GM20431 (cell line): Measurements from ENCODE around the gene CLEC11A.

Experiments
- in situ Hi-C: fragments of 300-500 bp; cut with MseI, MboI; formaldehyde crosslinking; loops from one replicate; pipeline ENCODE4 v1.15.0; 2020; ENCODE audit warnings: low sequenced_read_pairs; ENCODE audit not compliant: unreplicated experiment

The CLEC11A gene, protein sequence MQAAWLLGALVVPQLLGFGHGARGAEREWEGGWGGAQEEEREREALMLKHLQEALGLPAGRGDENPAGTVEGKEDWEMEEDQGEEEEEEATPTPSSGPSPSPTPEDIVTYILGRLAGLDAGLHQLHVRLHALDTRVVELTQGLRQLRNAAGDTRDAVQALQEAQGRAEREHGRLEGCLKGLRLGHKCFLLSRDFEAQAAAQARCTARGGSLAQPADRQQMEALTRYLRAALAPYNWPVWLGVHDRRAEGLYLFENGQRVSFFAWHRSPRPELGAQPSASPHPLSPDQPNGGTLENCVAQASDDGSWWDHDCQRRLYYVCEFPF

DNA sequence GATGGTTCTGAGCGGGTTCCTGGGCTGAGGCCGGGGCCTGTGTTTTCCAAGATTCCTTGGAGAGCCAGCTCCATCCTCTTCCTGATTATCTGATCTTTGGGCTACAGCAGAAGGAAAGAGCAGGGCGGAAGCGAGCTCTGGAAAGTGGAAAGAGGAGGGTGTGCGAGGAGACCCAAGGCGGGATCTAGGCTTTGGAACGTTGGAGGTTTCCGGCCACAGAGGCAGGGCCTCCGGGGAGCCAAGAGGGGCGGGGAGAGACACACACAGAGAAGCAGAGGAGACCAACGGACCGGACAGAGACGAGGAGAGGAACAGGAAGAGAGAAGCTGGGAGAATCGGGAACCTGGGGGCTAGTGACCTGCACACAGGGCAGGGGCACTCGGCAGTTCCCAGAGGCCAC lies at the start of gene CLEC11A:
Gene CLEC11A (plus strand): TSS at position 296 of the 400 bp plus-strand sequence. CDS start 162 bp downstream, outside the sequence.
- in situ Hi-C loops = no loop called here

DNA sequence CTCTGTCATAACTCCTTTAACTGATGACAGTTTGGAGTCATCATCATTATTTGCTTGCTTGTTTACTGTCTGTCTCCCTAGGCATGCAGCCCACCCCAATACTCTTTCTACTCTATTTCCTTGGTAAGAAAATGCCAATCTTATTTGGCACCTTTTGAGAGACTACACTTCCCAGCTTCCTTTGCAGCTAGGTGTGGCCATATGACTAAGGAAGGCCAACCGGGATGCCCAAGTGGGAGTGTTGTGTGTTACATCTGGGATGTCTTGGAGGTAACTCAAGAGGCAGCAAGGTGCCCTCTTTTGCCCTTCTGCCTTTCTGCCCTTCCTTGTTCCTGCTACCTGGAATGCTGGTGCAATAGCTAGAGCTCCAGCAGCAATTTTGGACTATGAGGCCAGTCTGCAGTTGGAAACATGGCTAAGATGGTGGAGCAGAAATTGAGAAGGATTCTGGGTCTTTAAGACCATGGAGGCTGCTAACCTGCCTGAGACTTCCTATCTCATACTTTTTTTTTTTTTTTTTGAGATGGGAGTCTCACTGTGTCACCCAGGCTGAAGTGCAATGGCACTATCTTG lies 46.5 kb upstream of the CLEC11A start:
- in situ Hi-C loops = no loop called here

DNA sequence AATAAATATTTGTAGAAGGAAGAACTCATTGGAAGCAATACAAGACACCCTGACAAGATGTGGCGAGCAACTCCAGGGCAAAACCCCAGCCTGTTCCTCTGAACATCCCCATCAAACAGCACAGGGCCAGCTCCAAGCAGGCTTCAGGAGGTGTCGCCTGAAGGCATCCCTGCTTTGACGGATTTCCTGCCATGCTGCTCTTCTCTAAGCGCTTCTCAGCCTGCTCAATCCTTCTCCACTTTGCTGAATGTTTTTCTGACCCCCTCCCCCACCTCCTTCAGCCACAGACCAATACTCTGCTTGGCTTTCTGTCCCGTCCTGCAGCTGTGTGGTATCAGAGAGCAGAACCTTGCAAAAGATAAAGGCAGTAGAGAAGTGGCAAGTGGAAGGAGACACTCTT lies 45.5 kb upstream of the CLEC11A start:
- in situ Hi-C loops = no loop called here

DNA sequence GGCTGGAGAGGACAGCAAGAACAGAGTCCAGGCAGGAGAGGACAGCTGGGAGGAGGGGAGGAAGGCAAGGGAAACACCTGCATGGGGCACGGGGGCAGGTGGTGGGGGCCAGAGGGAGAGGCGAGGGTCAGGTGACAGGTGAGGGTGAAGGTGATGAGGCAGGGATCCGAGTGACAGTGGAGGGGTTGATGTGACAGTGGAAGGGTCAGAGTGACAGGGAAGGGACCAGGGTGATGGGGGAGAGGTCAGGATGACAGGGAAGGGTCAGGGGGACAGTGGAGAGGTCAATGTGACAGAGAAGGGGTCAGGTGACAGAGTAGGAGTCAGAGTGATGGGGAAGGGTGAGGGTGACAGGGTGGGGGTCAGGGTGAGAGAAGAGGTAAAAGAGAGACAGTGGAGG lies 44.8 kb upstream of the CLEC11A start:
- in situ Hi-C loops = no loop called here

DNA sequence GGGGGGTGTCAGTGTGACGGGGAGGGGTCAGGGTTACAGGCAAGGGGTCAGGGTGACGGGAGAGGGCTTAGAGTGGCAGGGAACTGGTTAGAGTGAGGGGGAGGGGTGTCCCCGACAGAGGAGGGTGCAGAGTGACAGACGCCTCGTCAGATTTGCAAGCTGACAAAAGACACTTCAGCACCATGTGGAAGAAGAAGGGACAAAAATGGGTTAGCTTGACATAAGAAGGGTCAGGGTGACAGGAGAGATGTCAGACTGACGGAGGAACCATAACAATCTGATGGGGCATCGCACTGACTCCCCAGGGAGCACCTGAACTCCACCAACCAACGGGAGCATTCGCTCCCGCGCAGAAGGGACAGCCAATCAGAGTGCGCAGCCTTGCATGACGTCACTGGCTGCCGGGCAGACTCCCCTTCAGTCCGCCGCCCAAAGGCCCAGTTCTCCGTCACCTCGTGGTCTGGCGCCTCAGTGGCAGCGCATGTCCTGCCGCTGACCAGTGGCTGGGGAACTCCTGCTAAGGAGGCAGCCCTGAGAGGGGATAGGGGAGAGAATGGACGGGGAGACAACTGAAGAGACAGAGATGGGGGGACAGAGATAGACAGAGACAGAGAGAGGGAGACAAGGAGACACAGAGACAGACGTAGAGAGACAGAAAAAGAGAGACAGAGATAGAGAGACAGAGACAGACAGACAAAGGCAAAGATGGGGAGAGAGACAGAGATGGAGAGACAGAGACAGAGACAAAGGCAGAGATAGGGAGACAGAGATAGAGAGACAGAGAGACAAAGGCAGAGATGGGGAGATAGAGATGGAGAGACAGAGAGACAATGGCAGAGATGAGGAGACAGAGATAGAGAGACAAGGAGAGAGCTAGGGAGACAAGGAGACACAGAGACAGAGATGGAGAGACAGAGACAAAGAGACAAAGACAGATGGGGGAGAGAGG lies 43.7 kb upstream of the CLEC11A start:
- in situ Hi-C loops = no loop called here

DNA sequence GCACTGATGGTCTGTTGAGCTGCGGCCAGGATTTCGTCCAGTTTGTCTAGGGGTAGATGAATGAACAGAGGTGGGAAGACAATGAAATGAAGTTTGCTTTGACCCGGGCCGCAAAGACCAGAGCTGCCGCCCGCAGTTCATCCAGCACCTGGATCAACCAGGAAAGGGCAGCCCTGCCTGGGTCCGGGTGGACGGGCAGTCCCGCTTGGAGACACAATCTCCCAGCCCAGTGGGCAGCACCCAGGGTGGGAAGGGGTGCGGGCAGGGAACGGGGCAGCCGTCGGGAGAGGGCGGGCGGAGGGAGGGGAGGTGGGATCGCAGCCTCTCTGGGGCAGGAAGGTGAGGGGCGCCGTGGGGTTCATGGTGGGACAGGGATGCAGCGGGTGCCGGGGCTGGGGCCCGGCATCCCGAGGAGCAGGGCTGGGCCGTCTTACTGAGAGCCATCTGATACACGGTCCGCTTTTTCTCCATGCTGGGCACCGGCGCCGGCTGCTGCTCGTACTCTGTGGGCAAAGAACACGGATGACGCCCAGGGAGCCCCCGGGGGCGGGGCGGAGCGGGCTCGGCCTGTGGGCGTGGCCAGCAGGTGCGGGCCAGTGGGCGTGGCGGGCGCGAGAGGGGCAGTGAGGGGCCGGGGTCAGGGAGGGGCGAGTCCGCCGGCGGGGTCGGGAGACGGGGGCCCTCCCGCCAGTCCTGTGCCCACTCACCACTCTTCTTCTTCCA lies 36.7 kb upstream of the CLEC11A start:
- in situ Hi-C loops = no loop called here

DNA sequence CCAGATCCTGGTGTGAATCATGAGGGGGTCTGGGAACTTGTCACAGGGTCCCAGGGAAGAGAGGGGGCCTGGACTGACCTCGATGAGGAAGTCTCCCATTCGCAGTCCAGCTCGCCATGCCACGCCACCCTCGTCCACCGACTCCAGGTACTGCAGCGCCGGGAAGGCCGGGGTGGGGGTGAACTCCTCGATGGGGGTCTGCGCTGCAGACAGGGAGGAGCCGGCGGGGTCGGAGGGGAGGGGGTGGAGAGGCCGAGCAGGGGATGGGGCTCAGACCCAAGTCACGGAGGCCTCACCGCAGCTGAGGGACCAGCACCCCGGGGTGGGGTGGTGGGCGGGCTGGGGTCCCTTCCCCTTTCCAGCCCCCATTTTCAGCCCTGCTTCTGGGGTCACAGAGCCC lies 34.4 kb upstream of the CLEC11A start:
- in situ Hi-C loops = no loop called here

DNA sequence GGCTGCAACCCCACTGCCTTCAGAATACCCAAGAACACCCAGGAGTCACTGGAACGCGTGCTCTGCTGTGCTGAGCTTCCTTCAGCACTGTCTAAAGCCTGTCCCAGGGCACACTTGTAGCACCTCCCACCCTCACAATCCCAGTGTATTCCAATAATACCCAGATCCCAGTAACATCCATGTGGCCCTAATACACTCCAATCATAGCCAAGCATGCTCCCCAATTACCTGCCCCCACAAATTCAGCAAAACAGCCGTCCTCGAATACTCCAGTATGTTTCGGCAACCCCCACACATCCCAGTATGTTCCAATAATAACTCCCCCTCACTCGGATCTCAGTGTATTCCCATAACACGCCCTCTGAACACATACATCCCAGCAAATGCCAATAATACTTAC lies 32.7 kb upstream of the CLEC11A start:
- in situ Hi-C loops = no loop called here

DNA sequence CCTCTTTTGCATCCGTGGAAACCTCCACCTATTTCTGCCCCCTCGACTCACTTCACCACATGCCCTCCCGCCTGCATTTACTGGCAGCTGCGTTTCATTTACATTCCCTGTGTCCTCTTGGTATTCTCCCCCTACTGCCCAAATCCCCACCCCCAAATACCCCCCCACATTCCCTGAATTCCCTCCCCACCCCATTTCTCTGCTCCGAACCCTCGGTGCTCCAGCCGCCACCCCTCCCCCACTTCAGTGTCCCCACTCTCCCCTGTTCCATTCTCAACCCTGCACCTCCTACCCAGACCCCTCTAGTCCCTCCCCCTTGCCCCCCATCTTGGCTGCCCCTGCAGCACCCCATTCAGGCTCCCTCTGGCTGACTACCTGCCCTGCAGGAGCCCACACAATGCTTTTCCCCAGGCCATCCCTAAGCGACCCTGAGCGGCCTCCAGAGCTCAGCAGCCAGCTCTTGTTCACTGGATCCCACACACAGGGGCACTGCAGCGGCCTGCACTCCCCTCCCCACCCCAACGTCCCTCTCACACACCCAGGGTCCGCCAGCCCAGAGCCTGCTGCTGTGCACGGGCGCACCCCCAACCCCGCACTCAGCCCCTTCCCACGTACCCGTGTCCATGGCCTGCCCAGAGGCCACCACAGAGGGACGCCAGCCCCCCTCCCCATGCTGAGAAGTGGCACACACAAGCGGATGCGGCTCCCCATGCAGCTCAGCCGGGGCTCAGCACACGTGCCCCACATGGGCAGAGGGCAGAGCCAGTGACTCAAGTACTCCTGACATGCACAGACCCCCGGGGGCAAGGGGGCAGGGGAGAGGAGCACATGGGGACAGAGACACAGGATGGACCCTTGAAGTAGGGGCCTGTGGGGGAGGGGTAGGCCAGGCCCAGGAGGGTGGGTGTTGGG lies 29.8 kb upstream of the CLEC11A start:
- in situ Hi-C loops = no loop called here

DNA sequence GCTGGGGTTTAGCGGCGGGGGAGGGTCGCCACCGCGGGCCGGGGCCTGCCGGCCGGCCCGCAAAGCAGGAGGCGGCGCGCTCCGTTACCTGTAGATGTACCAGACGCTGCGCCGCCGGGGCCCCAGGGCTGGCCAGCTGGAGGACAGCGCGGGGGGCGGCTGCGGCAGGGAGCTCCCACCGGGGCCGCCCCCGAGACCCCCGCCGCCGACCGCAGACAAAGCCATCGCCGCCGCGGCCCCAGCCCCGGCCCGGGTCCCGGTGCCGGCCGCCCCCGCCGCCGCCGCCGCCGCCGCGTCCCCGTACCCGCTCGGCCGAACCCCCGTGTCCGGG lies 28.4 kb upstream of the CLEC11A start:
- in situ Hi-C loops = no loop called here

DNA sequence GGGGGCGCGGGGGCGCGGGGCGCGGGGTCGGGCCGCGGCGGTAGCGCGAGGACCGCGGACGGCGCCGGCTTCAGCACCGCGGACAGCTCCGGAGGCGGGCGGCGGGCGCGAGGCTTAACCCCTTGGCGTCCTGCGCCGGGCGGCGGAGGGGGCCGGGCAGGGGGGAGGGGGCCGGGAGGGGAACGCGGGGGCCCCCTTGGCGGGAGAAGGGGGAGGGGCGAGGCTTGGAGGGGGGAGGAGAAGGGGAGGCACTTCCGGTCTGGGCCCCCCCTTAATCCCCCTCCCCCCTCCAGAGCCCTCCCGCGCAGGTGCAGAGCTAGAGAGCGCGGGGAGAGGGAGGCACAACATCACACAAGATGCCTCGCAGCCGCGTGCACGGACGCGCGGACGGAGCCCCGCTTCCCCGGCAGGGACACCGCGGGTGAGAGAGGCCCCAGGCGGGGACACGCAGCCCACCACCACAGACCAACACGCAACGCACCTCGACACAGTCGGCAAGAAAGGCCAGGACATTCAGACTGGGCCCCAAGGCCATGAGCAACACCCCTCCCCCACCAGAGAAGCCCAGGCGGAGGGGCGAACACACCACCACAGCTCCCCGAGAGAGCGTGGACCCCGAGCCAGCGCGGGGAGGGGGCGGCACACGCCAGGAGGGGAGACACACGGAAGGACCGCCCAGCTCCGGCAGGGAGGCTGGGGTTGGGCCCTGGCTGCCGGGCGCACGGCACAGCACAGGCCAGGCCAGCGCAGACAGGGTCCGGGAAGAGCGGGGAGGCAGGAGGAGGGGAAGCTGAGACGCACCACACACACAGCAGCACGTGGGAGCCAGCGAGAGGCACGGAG lies 27.7 kb upstream of the CLEC11A start:
- in situ Hi-C loops = no loop called here

DNA sequence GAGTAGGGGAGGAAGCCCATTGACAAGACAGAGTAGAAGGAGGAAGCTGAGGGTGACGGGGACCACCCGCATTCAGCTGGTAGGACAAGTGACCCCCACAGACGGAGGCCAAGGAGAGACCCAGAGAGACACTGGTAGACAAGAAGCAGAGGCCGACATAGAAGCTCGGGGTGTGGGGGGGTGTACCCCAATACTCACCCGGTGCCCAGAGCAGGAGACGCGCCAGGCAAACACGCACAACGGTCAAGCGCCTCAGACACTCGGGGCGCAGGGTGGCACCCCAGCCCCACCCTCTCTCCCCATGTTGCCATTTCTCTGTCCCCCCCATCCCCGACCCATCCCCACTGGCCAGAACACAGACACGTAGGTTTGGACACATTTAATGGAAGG lies 27.1 kb upstream of the CLEC11A start:
- in situ Hi-C loops = no loop called here

DNA sequence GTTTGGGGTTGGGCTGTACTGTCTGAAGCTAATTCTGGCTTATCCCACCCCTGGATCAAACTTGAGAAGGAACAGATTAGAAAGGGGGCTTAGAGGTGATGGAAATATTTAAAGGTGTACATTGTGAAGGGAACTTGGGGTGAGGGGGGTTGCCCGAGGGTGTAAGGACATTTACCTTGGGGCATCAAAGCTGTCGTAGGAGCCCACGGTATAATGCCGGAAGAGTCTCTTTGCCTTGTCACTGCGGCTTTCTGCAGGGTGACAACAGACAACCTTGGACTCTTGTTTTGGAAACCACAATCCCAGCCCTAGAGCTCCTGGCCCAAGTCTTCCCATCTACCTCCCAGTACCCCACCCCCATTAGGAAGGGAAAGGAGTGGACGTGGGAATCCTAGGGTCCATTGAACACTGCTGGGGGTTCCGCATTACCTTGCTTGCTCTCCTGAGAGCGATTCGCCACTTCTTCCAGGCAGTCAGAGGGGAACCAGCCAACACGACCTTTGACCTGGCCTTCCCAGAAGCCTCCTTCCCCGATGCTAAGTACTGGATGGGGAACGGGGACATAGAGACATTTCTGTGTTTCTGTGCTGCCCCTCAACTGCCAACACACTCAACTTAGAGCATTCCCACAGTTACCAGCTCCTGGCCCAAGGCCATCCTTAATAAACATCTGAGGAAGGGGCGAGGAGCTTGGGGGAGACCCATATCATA lies 25.6 kb upstream of the CLEC11A start:
- in situ Hi-C loops = no loop called here

DNA sequence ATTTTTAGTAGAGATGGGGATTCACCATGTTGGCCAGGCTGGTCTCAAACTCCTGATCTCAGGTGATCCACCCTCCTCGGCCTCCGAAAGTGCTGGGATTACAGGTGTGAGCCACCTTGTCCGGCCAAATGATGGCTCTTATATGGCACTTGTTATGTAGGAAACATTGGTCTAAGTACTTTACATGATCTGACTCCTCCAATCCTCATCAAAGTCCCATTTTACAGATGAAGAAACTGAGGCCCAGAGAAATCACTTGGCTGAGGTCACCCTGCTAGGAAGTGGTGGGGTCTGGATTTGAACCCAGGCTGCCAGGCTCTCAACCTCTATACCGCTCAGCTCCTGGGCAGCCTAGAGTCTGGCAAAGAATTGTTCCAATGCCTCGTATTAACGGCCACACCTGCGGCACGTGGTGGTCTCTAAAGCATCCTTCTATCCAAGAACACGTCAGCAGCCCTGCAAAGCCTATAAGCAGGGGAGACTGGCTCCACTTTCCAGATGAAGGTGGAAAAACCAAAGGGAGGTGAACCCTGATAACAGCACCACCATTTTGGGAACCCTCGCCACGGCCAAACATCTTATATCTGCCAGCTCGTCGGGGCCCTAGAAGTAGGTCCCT lies 21.7 kb upstream of the CLEC11A start:
- in situ Hi-C loops = no loop called here

DNA sequence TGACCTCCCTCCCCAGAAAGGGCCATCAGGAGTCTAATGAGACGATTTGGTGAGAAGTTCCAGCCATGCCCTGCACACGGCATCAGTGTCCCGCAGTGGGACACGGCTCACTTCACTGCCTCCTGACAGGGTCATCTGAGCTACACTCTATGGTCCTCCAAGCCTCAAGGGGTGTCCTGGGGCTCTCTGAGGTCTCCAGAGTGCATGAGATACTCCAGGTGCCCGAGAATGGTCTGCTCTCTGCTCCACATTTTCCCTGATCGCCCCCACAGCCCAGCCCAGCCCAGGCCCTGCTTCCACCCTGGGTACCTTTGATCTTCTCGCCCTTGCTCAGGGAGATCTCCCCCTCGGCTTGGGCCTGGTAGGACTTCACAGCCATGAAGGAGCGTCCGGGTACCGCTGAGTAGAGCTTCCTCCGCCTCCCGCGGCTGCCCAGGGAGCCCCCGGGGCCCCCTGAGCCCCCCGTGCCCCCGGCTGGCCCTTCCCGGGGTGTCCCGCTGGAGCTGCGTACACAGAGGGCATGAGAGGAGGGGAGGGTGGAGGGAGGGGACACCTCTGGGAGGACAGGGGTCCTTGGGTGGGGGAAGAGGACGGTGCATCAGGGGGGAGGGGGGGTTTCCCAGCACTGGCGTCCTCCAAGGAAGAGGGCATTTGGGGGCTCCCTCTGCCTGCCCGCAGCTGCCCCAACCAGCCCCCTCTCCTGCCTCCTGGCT lies 20.9 kb upstream of the CLEC11A start:
- in situ Hi-C loops = no loop called here

DNA sequence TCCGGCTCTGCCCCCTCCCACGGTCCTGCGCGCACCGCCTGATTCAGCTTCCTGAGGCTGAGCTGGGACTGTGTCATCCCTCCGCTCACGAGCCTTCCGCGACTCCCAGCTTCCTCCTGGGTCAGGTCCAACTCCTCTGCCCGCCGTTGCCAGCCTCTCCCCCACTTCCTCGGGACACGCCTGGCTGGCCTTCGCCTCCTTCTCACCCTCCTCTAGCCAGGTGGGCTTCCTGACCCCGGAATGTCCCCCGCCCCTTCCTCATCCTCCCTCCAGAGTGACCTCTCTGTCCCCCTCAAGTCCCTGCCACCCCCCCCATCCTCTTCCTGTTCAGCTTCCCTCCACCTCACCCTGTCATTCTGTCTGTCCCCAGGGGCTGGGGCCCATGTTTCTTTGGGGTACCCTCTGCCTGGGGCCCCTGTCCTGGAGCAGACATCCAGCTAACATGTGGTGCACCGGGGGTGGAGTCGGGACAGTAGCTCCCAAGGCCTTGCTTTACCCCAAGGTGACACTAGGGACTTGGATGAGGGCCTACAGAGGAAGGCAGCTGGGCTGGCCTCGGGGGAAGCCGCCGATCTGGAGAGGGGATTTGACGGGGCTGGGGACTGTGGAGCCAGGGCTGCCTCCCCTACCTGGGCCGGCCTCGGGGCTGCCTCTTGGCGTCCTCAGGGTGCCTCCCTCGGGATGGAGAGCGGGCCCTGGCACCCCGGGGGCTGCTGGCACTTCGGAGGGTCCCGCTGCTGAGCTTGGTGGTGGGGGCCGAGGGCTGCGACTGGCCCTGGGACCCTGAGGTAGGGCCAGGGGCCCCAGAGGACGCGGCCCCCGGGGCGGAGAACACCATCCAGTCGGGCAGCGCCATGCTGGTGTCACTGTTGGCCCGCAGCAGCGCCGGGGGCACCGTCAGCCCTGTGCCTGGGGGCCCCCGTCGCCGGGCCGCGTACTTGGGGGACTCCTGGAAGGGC lies 20.0 kb upstream of the CLEC11A start:
- in situ Hi-C loops = no loop called here
